ENCODE measurements around the gene CCRL2. TPM values are rescaled to one million over a fixed set of nuclear protein-coding genes. Genes with fewer than 3 reads are reported as not detected.
"Not testable (repeated sequence)": the region's sequence is repeated elsewhere in the genome, so short reads cannot be mapped to it uniquely, and the experiment has no call there.

The CCRL2 gene
- total and polyA plus RNA-seq, 4 donors = 0.59 to 5.1 (median 2.4) TPM

DNA sequence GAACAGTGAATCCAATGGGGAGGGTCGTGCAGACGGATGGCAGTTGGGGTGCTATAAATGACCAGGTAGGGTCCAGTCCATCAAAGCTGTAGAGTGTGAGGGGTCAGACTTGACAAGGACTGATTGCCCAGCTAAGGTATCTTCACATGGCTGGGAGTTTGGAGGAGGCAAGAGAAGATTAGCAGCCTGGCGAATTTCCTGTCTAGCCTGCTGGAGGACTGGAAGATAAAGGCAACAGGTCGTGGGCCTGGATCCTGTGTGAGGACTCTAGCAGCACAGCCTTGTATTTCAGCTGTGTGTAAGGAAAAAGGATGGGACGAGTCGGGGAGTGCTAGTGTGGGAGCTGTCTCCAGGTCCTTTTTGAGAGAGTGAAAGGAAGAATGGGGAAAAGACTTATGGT lies 17.8 kb upstream of the CCRL2 start:
- Histone ChIP-seq H3K4me1 (ENCODE audit: control insufficient read depth in 1 of 2, insufficient read depth in 2 of 2, low read length in 2 of 2) (no peaks in the 10 kb centered on the region), H3K27ac (ENCODE audit: low read depth in 1 of 2, low read length in 2 of 2) (no peak overlapping the region), H3K9me3 (ENCODE audit: control insufficient read depth, low read length) (peaks cover 3% of the 10 kb centered on the region), H3K27me3 (ENCODE audit: control insufficient read depth in 1 of 2, insufficient read depth in 2 of 2, low read length in 1 of 2) (peaks cover 0 to 3% of the 10 kb centered on the region in 2 donors), H3K36me3 (ENCODE audit: control insufficient read depth in 1 of 2, insufficient read depth in 2 of 2, low read length in 1 of 2) (no peaks in the 10 kb centered on the region), H3K4me3 (ENCODE audit: low read length in 2 of 2) (no peak overlapping the region)
- no peak for ATAC-seq (ENCODE audit: low FRiP score)
- DNase-seq = no peak
- intact Hi-C loops (cut with DNase I) = no loop called here
- 77 to 80% methylated on average over 6 of the region's 6 CpGs for WGBS, 2 donors

- intact Hi-C loops (cut with DNase I); H3K27me3 ChIP-seq (ENCODE audit: control insufficient read depth in 1 of 2, insufficient read depth in 2 of 2, low read length in 1 of 2); H3K9me3 ChIP-seq (ENCODE audit: control insufficient read depth, low read length); H3K36me3 ChIP-seq (ENCODE audit: control insufficient read depth in 1 of 2, insufficient read depth in 2 of 2, low read length in 1 of 2); H3K4me3 ChIP-seq (ENCODE audit: low read length in 2 of 2); ATAC-seq (ENCODE audit: low FRiP score); H3K27ac ChIP-seq (ENCODE audit: low read depth in 1 of 2, low read length in 2 of 2); H3K4me1 ChIP-seq (ENCODE audit: control insufficient read depth in 1 of 2, insufficient read depth in 2 of 2, low read length in 2 of 2); DNase-seq: not testable (repeated sequence)
- 88 to 91% methylated on average over 5 of the region's 5 CpGs for WGBS, 2 donors
These were observed 15.5 kb upstream of the CCRL2 start for GRCh38 chr3:46391526-46391925.

DNA sequence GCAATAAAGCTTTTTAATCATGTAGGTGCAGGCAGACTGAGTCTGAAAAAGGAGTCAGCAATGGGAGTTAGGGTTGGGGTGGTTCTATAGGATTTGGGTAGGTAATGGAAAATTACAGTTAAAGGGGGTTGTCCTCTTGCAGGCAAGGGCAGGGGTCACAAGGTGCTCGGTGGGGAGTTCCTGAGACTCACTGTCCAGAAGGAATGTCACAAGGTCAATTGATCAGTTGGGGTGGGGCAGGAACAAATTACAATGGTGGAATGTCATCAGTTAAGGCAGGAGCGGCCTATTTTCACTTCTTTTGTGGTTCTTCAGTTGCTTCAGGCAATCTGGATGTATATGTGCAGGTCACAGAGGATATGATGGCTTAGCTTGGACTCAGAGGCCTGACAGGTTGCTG lies 14.0 kb upstream of the CCRL2 start:
- no peak overlapping the region for H3K27ac ChIP-seq (ENCODE audit: low read depth in 1 of 2, low read length in 2 of 2)
- H3K36me3 ChIP-seq (ENCODE audit: control insufficient read depth in 1 of 2, insufficient read depth in 2 of 2, low read length in 1 of 2) = no peaks in the 10 kb centered on the region
- peaks cover 0 to 2% of the 10 kb centered on the region in 2 donors for H3K27me3 ChIP-seq (ENCODE audit: control insufficient read depth in 1 of 2, insufficient read depth in 2 of 2, low read length in 1 of 2)
- 82 to 83% methylated on average over 2 of the region's 2 CpGs for WGBS, 2 donors
- intact Hi-C loops (cut with DNase I) = no loop called here
- no peak for DNase-seq
- no peaks in the 10 kb centered on the region for H3K9me3 ChIP-seq (ENCODE audit: control insufficient read depth, low read length)
- ATAC-seq (ENCODE audit: low FRiP score) = no peak
- H3K4me1 ChIP-seq (ENCODE audit: control insufficient read depth in 1 of 2, insufficient read depth in 2 of 2, low read length in 2 of 2) = no peaks in the 10 kb centered on the region
- no peak overlapping the region for H3K4me3 ChIP-seq (ENCODE audit: low read length in 2 of 2)

DNA sequence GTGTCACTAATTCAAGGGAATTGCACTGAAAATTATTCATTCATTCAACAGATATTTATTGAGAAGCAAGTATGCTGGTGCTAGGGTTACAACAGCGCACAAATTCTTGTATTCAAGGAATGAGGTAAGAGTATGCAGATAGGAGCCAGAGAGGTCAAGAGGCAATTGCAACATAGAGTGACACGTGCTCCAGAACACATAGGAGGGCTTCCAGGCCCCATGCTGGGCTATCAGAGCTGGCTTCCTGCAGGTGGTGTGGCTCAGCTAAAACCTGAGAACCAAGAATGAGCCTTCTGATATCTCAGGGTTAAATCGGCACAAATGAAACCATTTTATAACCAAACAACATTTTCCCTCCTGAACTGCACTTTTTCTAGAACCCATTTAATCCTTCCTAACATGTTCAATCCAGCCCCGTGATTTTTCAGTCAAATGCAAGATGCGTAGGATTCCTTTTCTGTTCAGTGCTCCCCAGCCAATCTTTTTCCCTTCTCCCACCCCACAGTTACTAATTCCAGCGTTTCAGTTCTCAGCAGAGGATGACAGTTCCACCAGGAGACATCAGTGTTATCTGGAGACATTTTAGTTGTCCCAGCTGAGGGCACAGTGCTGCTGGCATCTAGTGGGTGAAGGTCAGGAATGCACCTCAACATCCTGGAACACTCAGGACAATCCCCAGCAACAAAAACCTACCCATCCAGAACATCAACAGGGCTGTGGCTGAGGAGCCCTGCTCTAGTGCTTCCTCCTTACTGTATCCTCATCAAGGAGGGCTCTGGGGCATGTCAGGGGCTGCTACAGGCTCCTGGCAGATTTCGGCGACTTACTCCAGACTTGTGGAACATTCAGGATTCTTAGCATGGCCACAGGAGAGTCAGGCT lies 13.3 kb upstream of the CCRL2 start:
- intact Hi-C loops (cut with DNase I) = no loop called here
- Histone ChIP-seq H3K9me3 (ENCODE audit: control insufficient read depth, low read length) (no peaks in the 10 kb centered on the region), H3K4me3 (ENCODE audit: low read length in 2 of 2) (no peak overlapping the region), H3K36me3 (ENCODE audit: control insufficient read depth in 1 of 2, insufficient read depth in 2 of 2, low read length in 1 of 2) (no peaks in the 10 kb centered on the region), H3K4me1 (ENCODE audit: control insufficient read depth in 1 of 2, insufficient read depth in 2 of 2, low read length in 2 of 2) (no peaks in the 10 kb centered on the region), H3K27me3 (ENCODE audit: control insufficient read depth in 1 of 2, insufficient read depth in 2 of 2, low read length in 1 of 2) (peaks cover 0 to 2% of the 10 kb centered on the region in 2 donors), H3K27ac (ENCODE audit: low read depth in 1 of 2, low read length in 2 of 2) (no peak overlapping the region)
- 76 to 79% methylated on average over 8 of the region's 8 CpGs for WGBS, 2 donors
- ATAC-seq (ENCODE audit: low FRiP score) = no peak
- DNase-seq = no peak

GRCh38 chr3:46395210-46395661 lies 11.8 kb upstream of the CCRL2 start:
- intact Hi-C loops (cut with DNase I) = no loop called here
- no peaks in the 10 kb centered on the region for H3K36me3 ChIP-seq (ENCODE audit: control insufficient read depth in 1 of 2, insufficient read depth in 2 of 2, low read length in 1 of 2)
- ATAC-seq (ENCODE audit: low FRiP score) (no peak), DNase-seq (no peak)
- no peaks in the 10 kb centered on the region for H3K4me1 ChIP-seq (ENCODE audit: control insufficient read depth in 1 of 2, insufficient read depth in 2 of 2, low read length in 2 of 2)
- H3K27ac ChIP-seq (ENCODE audit: low read depth in 1 of 2, low read length in 2 of 2) = no peak overlapping the region
- no peaks in the 10 kb centered on the region for H3K27me3 ChIP-seq (ENCODE audit: control insufficient read depth in 1 of 2, insufficient read depth in 2 of 2, low read length in 1 of 2)
- H3K9me3 ChIP-seq (ENCODE audit: control insufficient read depth, low read length) = no peaks in the 10 kb centered on the region
- no peak overlapping the region for H3K4me3 ChIP-seq (ENCODE audit: low read length in 2 of 2)
- WGBS, 2 donors = 70 to 75% methylated on average over 6 of the region's 6 CpGs

- H3K36me3 ChIP-seq (ENCODE audit: control insufficient read depth in 1 of 2, insufficient read depth in 2 of 2, low read length in 1 of 2) = no peaks in the 10 kb centered on the region
- ATAC-seq (ENCODE audit: low FRiP score) (no peak), DNase-seq (no peak)
- WGBS, 2 donors = 62 to 63% methylated on average over 6 of the region's 6 CpGs
- H3K4me1 ChIP-seq (ENCODE audit: control insufficient read depth in 1 of 2, insufficient read depth in 2 of 2, low read length in 2 of 2) = no peaks in the 10 kb centered on the region
- H3K27me3 ChIP-seq (ENCODE audit: control insufficient read depth in 1 of 2, insufficient read depth in 2 of 2, low read length in 1 of 2) = no peaks in the 10 kb centered on the region
- no peak overlapping the region for H3K27ac ChIP-seq (ENCODE audit: low read depth in 1 of 2, low read length in 2 of 2)
- intact Hi-C loops (cut with DNase I) = no loop called here
- H3K9me3 ChIP-seq (ENCODE audit: control insufficient read depth, low read length) = no peaks in the 10 kb centered on the region
- H3K4me3 ChIP-seq (ENCODE audit: low read length in 2 of 2) = no peak overlapping the region
These were observed 11.1 kb upstream of the CCRL2 start for GRCh38 chr3:46395766-46396530.

GRCh38 chr3:46397111-46397510 lies 9.9 kb upstream of the CCRL2 start:
- no peak for ATAC-seq (ENCODE audit: low FRiP score)
- DNase-seq = no peak
- no peak overlapping the region for H3K4me3 ChIP-seq (ENCODE audit: low read length in 2 of 2)
- intact Hi-C loops (cut with DNase I) = no loop called here
- no peaks in the 10 kb centered on the region for H3K36me3 ChIP-seq (ENCODE audit: control insufficient read depth in 1 of 2, insufficient read depth in 2 of 2, low read length in 1 of 2)
- H3K27ac ChIP-seq (ENCODE audit: low read depth in 1 of 2, low read length in 2 of 2) = no peak overlapping the region
- no peaks in the 10 kb centered on the region for H3K4me1 ChIP-seq (ENCODE audit: control insufficient read depth in 1 of 2, insufficient read depth in 2 of 2, low read length in 2 of 2)
- WGBS, 2 donors = 90 to 94% methylated on average over 7 of the region's 7 CpGs
- no peaks in the 10 kb centered on the region for H3K27me3 ChIP-seq (ENCODE audit: control insufficient read depth in 1 of 2, insufficient read depth in 2 of 2, low read length in 1 of 2)
- no peaks in the 10 kb centered on the region for H3K9me3 ChIP-seq (ENCODE audit: control insufficient read depth, low read length)

DNA sequence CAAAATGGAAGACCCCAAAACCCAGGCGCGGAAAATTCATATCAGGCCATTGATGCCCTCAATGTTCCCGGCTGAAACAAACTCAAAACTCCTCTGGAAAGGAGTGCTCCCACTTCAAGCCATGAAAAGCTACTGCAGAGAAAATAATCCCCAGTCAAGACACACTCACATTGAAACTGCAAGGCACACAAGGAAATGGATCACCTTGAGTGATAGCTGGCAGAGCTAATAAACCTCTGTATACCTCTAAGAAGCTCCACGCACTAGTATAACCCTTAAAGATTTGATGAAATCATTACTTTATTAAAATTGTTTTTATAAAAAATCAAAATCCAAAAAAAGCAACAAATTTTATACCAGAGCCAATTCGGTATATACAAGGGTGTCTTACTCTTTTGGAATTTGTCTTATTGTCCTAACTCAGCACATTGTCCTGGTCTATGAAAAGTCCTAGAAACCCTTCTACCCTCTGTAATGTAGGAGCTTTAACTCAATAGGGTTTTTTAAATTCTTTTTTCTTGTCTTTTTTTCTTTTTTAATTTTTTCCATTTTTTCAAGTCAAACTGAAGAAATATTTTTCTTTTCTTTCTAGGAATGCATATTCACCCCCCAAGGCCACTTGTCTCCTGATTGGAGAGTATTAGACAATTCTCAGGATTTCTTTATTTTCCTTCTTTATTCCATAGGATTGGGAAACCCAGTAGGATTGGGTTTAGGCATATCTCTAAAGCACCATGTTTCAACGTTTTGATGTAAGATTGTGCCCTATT lies 8.7 kb upstream of the CCRL2 start:
- intact Hi-C loops (cut with DNase I) = no loop called here
- Histone ChIP-seq H3K27me3 (ENCODE audit: control insufficient read depth in 1 of 2, insufficient read depth in 2 of 2, low read length in 1 of 2) (no peaks in the 10 kb centered on the region), H3K27ac (ENCODE audit: low read depth in 1 of 2, low read length in 2 of 2) (no peak overlapping the region), H3K9me3 (ENCODE audit: control insufficient read depth, low read length) (peaks cover under 1% of the 10 kb centered on the region), H3K36me3 (ENCODE audit: control insufficient read depth in 1 of 2, insufficient read depth in 2 of 2, low read length in 1 of 2) (no peaks in the 10 kb centered on the region), H3K4me3 (ENCODE audit: low read length in 2 of 2) (no peak overlapping the region), H3K4me1 (ENCODE audit: control insufficient read depth in 1 of 2, insufficient read depth in 2 of 2, low read length in 2 of 2) (no peaks in the 10 kb centered on the region)
- ATAC-seq (ENCODE audit: low FRiP score) = no peak
- 88% methylated on average over 6 of the region's 6 CpGs for WGBS, 2 donors
- DNase-seq = no peak
